CD4-positive, alpha-beta T cell (primary cell): ENCODE measurements around the gene LECT2. TPM values are rescaled to one million over a fixed set of nuclear protein-coding genes. Genes with fewer than 3 reads are reported as not detected.

Experiments used
- ATAC-seq: fragments of 200-7000 bp; cut with Tn5 transposase; one replicate; pipeline ENCODE4 v1.10.0; 2022; ENCODE audit warnings: mild to moderate bottlenecking; ENCODE audit not compliant: poor library complexity
- CTCF ChIA-PET: fragments of 350-600 bp; sonication (Branson Sonifier 250); formaldehyde crosslinking; loops from one replicate; lab custom pipeline; 2021; ENCODE audit warnings: antibody characterized with exemption, inconsistent platforms; lab: Charles Lee
- POLR2A ChIA-PET: fragments of 350-600 bp; sonication (Branson Sonifier 250); formaldehyde crosslinking; loops from one replicate; lab custom pipeline; 2021; ENCODE audit warnings: antibody characterized with exemption, inconsistent platforms; lab: Charles Lee
- DNase-seq, 14 experiments: peaks; one replicate each; pipeline ENCODE4 v3.0.0-alpha.2; 2013 to 2020; ENCODE audit warnings: mixed read lengths in 2 of 14
- H3K27ac ChIP-seq, 2 donors: one replicate each; pipeline versions ENCODE4 v1.5.1 to v1.7.0; 2013; ENCODE audit warnings: low read length in 2 of 2, low read depth in 1 of 2, mild to moderate bottlenecking in 1 of 2
- H3K27me3 ChIP-seq, 2 experiments: 1 replicate in 1 of 2; 2 replicates in 1 of 2; pipeline versions ENCODE4 v1.6.1 to v1.7.0; 2013; ENCODE audit warnings: low read length in 2 of 2, control low read depth in 1 of 2, mild to moderate bottlenecking in 1 of 2, moderate library complexity in 1 of 2; ENCODE audit not compliant: insufficient read depth in 2 of 2, control insufficient read depth in 1 of 2
- H3K36me3 ChIP-seq: one replicate; pipeline ENCODE4 v1.6.1; 2013; ENCODE audit warnings: low read length, control low read depth; ENCODE audit not compliant: insufficient read depth
- H3K4me1 ChIP-seq: one replicate; pipeline ENCODE4 v1.6.1; 2013; ENCODE audit warnings: low read length, control low read depth; ENCODE audit not compliant: insufficient read depth
- H3K4me3 ChIP-seq: one replicate; pipeline ENCODE4 v1.5.1; 2013; ENCODE audit warnings: mild to moderate bottlenecking, low read length, moderate library complexity
- H3K9me3 ChIP-seq, 2 experiments: 1 replicate in 1 of 2; 2 replicates in 1 of 2; pipeline versions ENCODE4 v1.6.1 to v1.7.0; 2013; ENCODE audit warnings: low read length in 2 of 2, mild to moderate bottlenecking in 2 of 2, control low read depth in 1 of 2, moderate library complexity in 1 of 2; ENCODE audit not compliant: control insufficient read depth in 1 of 2, insufficient read depth in 1 of 2
- H3K27ac Mint-ChIP-seq: one replicate; pipeline ENCODE4 v1.8.0; 2020; ENCODE audit warnings: mixed read lengths
- H3K27me3 Mint-ChIP-seq: one replicate; pipeline ENCODE4 v1.8.0; 2021; ENCODE audit warnings: mixed read lengths
- H3K36me3 Mint-ChIP-seq: one replicate; pipeline ENCODE4 v1.8.0; 2021; ENCODE audit warnings: low read depth, mixed read lengths
- H3K4me1 Mint-ChIP-seq: one replicate; pipeline ENCODE4 v1.8.0; 2021; ENCODE audit warnings: low read depth, mixed read lengths
- H3K4me3 Mint-ChIP-seq: one replicate; pipeline ENCODE4 v1.8.0; 2020; ENCODE audit warnings: mild to moderate bottlenecking, mixed read lengths
- H3K9me3 Mint-ChIP-seq: one replicate; pipeline ENCODE4 v1.8.0; 2020; ENCODE audit warnings: mixed read lengths
- intact Hi-C, 2 experiments: fragments of 100-400 bp; cut with DNase I in 1 of 2; cut with micrococcal nuclease in 1 of 2; formaldehyde crosslinking; loops; one replicate each; pipeline versions ENCODE4 v1.15.1 to v1.9.0; 2023 to 2025; cut with DNase I, micrococcal nuclease
- total RNA-seq, 174 experiments: library from RNA in 2 of 174; stranded (reverse) in 2 of 174; gene quantifications; one replicate each; pipeline ENCODE4 v1.2.3 and lab custom pipeline; 2021 to 2026
- TF ChIP-seq, protein P1 (sequence below): fragments of 200-600 bp; IDR thresholded peaks from one replicate; pipeline ENCODE4 v1.8.0; 2022; ENCODE audit warnings: antibody characterized with exemption, mild to moderate bottlenecking

The LECT2 gene
- total RNA-seq, 2 experiments from 2014 or later, result not detected

DNA sequence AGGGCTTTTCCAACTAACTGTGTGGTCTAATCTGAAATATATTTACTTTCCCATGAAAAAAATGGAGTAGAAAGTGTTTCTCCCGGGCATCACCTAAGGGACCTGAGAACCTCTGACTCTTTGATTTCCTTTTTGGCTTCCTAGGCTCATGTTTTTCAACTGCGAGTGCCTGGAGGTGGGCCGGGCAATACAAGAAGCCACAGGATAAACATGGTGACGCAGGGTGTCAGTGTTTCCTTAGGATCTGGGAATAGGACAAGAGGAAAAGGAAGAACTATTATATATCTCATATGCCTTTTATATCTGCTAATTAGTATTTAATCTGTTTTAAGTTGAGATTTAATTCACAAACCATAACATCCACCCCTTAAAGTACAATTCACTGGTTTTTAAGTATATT lies 11.4 kb upstream of the LECT2 start:
- no peak for ATAC-seq
- H3K4me1 Mint-ChIP-seq, result no peaks in the 10 kb centered on the region
- no peaks in the 10 kb centered on the region for H3K36me3 Mint-ChIP-seq
- H3K9me3 Mint-ChIP-seq, result peaks cover 2% of the 10 kb centered on the region
- ChIA-PET CTCF (no interaction called here), POLR2A (no interaction called here)
- no peak overlapping the region for H3K4me3 Mint-ChIP-seq
- no peak overlapping the region for H3K27ac Mint-ChIP-seq
- Histone ChIP-seq H3K36me3 (no peaks in the 10 kb centered on the region), H3K4me3 (no peak overlapping the region), H3K27me3 (no peaks in the 10 kb centered on the region), H3K4me1 (no peaks in the 10 kb centered on the region), H3K9me3 (peaks cover 0 to 3% of the 10 kb centered on the region in 2 experiments), H3K27ac (no peak overlapping the region)
- no peak for DNase-seq
- H3K27me3 Mint-ChIP-seq, result peaks cover 19% of the 10 kb centered on the region
- intact Hi-C loops, result no loop called here
- TF ChIP-seq, protein P1, sequence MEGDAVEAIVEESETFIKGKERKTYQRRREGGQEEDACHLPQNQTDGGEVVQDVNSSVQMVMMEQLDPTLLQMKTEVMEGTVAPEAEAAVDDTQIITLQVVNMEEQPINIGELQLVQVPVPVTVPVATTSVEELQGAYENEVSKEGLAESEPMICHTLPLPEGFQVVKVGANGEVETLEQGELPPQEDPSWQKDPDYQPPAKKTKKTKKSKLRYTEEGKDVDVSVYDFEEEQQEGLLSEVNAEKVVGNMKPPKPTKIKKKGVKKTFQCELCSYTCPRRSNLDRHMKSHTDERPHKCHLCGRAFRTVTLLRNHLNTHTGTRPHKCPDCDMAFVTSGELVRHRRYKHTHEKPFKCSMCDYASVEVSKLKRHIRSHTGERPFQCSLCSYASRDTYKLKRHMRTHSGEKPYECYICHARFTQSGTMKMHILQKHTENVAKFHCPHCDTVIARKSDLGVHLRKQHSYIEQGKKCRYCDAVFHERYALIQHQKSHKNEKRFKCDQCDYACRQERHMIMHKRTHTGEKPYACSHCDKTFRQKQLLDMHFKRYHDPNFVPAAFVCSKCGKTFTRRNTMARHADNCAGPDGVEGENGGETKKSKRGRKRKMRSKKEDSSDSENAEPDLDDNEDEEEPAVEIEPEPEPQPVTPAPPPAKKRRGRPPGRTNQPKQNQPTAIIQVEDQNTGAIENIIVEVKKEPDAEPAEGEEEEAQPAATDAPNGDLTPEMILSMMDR, result no peak

DNA sequence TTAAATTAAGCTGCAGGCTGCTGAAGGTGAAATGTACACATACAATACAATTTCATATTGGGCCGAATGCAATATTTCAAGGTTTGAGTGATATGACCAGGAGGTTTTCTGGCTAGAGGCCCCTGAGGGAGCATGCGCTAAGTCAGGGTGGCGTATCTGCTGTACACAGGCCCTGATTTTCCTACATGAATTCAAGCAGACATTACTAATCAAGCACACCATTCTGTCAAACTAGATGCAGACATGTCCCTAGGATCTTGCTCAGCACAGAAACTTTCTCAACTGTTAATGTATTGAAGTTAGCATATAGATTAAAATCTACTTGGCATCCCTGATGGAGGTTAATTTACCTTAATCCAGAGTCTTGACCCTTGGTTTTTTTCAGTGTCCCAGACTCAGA lies 10.7 kb upstream of the LECT2 start:
- ATAC-seq (no peak), DNase-seq (no peak)
- ChIA-PET CTCF (no interaction called here), POLR2A (no interaction called here)
- Mint-ChIP-seq H3K27me3 (peaks cover 15% of the 10 kb centered on the region), H3K9me3 (peaks cover 2% of the 10 kb centered on the region), H3K36me3 (no peaks in the 10 kb centered on the region), H3K4me1 (no peaks in the 10 kb centered on the region), H3K4me3 (no peak overlapping the region), H3K27ac (no peak overlapping the region)
- H3K27ac ChIP-seq, result no peak overlapping the region
- no peaks in the 10 kb centered on the region for H3K4me1 ChIP-seq
- H3K4me3 ChIP-seq, result no peak overlapping the region
- no peaks in the 10 kb centered on the region for H3K27me3 ChIP-seq
- intact Hi-C loops, result no loop called here
- TF ChIP-seq, protein P1, result no peak
- no peaks in the 10 kb centered on the region for H3K36me3 ChIP-seq
- H3K9me3 ChIP-seq, result no peaks in the 10 kb centered on the region

DNA sequence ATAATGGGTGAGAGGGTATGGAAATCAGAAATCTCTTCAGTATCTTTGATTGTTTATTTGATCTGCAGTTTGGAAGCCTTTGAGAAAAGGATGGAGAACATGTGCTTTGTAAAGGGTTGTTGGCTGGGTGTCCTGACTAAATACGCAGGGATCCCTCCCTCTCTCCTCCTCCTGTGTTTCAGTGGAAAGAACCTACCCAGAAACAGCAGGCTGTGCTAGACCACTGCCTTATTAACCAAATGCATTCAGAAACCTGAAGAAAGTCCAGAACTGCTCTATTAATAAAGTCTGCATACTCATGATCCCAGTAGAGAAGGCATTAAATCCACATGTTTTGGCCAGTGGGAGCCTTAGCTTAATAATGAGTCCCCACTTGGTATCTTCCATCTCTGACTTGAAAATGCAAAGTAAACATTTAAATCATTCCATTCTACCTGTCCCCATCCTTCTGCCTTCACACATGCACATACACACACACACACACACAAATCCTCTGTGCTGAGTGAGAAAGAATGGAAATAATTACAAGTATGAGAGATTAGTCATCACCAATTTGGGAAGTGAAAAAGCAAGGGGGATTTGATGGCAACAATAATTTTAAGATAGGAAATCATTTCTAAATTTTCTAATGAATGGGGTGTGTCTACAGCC lies 10.0 kb upstream of the LECT2 start:
- Mint-ChIP-seq H3K27ac (no peak overlapping the region), H3K36me3 (no peaks in the 10 kb centered on the region), H3K4me3 (no peak overlapping the region), H3K4me1 (no peaks in the 10 kb centered on the region), H3K27me3 (peaks cover 15% of the 10 kb centered on the region), H3K9me3 (peaks cover 2% of the 10 kb centered on the region)
- intact Hi-C loops, result no loop called here
- Histone ChIP-seq H3K27ac (no peak overlapping the region), H3K4me3 (no peak overlapping the region), H3K9me3 (no peaks in the 10 kb centered on the region), H3K36me3 (no peaks in the 10 kb centered on the region), H3K4me1 (no peaks in the 10 kb centered on the region), H3K27me3 (no peaks in the 10 kb centered on the region)
- TF ChIP-seq, protein P1, result no peak
- POLR2A ChIA-PET, result no interaction called here
- no peak for ATAC-seq
- CTCF ChIA-PET, result no interaction called here
- no peak for DNase-seq
